ENCODE measurements around the gene TSPAN18.

DNA sequence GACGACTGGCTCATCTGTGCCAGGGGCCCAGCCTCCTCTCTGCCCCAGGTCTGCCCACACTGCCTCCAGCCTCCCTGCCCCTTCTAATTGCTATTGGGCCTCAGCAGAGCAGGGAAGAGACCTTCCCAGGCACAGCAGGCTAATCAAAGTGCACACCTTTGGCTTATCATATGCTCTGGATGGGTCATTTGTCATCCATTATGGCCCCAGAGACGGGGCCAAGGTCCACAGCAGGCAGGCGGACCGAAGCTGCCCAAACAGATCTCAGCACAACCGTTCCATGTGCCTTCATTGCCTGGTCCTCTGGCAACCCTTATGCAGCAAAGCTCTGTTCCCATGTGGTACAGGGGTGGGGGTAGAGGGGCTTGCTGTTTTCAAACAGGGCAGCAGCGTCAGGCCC lies 157.3 kb downstream of the TSPAN18 start:
- TF ChIP-seq, protein P1, sequence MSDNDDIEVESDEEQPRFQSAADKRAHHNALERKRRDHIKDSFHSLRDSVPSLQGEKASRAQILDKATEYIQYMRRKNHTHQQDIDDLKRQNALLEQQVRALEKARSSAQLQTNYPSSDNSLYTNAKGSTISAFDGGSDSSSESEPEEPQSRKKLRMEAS (IDR thresholded peaks at IDR 0.05; ENCODE audit: low read depth, low read length) = no peak
- TF ChIP-seq SIX5 (IDR thresholded peaks at IDR 0.05; ENCODE audit: low read depth, low read length, severe bottlenecking) (no peak), POLR2A (IDR thresholded peaks at IDR 0.05; ENCODE audit: low read depth, low read length) (no peak), EZH2 (IDR thresholded peaks at IDR 0.05; ENCODE audit: borderline replicate concordance, control insufficient read depth, low read depth, low read length) (no peak), SRF (IDR thresholded peaks at IDR 0.05; ENCODE audit: low read depth in 2 of 2, low read length in 2 of 2) (no peak), SUZ12 (IDR thresholded peaks at IDR 0.05; ENCODE audit: unreplicated experiment) (no peak), CBX5 (IDR thresholded peaks at IDR 0.05; ENCODE audit: low read depth) (no peak), EGR1 (IDR thresholded peaks at IDR 0.05; ENCODE audit: borderline replicate concordance in 1 of 2, low read depth in 2 of 2, low read length in 2 of 2) (no peak), YY1 (IDR thresholded peaks at IDR 0.05; ENCODE audit: low read depth, low read length) (no peak)
- TF ChIP-seq, protein P2, sequence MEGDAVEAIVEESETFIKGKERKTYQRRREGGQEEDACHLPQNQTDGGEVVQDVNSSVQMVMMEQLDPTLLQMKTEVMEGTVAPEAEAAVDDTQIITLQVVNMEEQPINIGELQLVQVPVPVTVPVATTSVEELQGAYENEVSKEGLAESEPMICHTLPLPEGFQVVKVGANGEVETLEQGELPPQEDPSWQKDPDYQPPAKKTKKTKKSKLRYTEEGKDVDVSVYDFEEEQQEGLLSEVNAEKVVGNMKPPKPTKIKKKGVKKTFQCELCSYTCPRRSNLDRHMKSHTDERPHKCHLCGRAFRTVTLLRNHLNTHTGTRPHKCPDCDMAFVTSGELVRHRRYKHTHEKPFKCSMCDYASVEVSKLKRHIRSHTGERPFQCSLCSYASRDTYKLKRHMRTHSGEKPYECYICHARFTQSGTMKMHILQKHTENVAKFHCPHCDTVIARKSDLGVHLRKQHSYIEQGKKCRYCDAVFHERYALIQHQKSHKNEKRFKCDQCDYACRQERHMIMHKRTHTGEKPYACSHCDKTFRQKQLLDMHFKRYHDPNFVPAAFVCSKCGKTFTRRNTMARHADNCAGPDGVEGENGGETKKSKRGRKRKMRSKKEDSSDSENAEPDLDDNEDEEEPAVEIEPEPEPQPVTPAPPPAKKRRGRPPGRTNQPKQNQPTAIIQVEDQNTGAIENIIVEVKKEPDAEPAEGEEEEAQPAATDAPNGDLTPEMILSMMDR (IDR thresholded peaks at IDR 0.05 in 2 of 3, conservative IDR thresholded peaks at IDR 0.05 in 1 of 3; ENCODE audit: control insufficient read depth in 2 of 3, extremely low read depth in 1 of 3, insufficient read depth in 1 of 3, low read depth in 3 of 3, low read length in 3 of 3) = no peak
